Measurements from ENCODE around the gene PSMB1. TPM values are rescaled to one million over a fixed set of nuclear protein-coding genes. Genes with fewer than 3 reads are reported as not detected.

Gene PSMB1
- total RNA-seq, 1 experiment from 2014 or later: 215 TPM

GRCh38 chr6:170524172-170524502, 29.0 kb downstream of the PSMB1 start:
- Mint-ChIP-seq H3K27ac (no peak overlapping the region), H3K4me1 (peaks cover 13% of the 10 kb centered on the region), H3K27me3 (ENCODE audit: low read depth) (no peaks in the 10 kb centered on the region), H3K9me3 (peaks cover 16% of the 10 kb centered on the region), H3K36me3 (peaks cover 6% of the 10 kb centered on the region), H3K4me3 (no peak overlapping the region)
- no peak for ATAC-seq
- ChIA-PET CTCF (interaction anchor here (0.8 to 1.3 kb wide), 2 partner anchors 561 to 693 kb away, joined by 3 read pairs; no protein-coding TSS in a partner anchor), POLR2A (no interaction called here)
- DNase-seq (ENCODE audit: low spot score): no peak
- TF ChIP-seq RORB (CRISPR knock-in tag; IDR thresholded peaks at IDR 0.05) (no peak), TEAD1 (CRISPR knock-in tag; IDR thresholded peaks at IDR 0.05) (no peak), MXD4 (CRISPR knock-in tag; IDR thresholded peaks at IDR 0.05; ENCODE audit: borderline replicate concordance) (no peak), PRDM15 (CRISPR knock-in tag; IDR thresholded peaks at IDR 0.05) (no peak), NFE2L1 (CRISPR knock-in tag; IDR thresholded peaks at IDR 0.05) (no peak), ATF3 (CRISPR knock-in tag; conservative IDR thresholded peaks at IDR 0.05) (no peak)
- TF ChIP-seq, protein P1, sequence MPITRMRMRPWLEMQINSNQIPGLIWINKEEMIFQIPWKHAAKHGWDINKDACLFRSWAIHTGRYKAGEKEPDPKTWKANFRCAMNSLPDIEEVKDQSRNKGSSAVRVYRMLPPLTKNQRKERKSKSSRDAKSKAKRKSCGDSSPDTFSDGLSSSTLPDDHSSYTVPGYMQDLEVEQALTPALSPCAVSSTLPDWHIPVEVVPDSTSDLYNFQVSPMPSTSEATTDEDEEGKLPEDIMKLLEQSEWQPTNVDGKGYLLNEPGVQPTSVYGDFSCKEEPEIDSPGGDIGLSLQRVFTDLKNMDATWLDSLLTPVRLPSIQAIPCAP (CRISPR knock-in tag; IDR thresholded peaks at IDR 0.05): no peak
- TF ChIP-seq, protein P2, sequence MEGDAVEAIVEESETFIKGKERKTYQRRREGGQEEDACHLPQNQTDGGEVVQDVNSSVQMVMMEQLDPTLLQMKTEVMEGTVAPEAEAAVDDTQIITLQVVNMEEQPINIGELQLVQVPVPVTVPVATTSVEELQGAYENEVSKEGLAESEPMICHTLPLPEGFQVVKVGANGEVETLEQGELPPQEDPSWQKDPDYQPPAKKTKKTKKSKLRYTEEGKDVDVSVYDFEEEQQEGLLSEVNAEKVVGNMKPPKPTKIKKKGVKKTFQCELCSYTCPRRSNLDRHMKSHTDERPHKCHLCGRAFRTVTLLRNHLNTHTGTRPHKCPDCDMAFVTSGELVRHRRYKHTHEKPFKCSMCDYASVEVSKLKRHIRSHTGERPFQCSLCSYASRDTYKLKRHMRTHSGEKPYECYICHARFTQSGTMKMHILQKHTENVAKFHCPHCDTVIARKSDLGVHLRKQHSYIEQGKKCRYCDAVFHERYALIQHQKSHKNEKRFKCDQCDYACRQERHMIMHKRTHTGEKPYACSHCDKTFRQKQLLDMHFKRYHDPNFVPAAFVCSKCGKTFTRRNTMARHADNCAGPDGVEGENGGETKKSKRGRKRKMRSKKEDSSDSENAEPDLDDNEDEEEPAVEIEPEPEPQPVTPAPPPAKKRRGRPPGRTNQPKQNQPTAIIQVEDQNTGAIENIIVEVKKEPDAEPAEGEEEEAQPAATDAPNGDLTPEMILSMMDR (IDR thresholded peaks at IDR 0.05): no peak
- TF ChIP-seq, protein P3, sequence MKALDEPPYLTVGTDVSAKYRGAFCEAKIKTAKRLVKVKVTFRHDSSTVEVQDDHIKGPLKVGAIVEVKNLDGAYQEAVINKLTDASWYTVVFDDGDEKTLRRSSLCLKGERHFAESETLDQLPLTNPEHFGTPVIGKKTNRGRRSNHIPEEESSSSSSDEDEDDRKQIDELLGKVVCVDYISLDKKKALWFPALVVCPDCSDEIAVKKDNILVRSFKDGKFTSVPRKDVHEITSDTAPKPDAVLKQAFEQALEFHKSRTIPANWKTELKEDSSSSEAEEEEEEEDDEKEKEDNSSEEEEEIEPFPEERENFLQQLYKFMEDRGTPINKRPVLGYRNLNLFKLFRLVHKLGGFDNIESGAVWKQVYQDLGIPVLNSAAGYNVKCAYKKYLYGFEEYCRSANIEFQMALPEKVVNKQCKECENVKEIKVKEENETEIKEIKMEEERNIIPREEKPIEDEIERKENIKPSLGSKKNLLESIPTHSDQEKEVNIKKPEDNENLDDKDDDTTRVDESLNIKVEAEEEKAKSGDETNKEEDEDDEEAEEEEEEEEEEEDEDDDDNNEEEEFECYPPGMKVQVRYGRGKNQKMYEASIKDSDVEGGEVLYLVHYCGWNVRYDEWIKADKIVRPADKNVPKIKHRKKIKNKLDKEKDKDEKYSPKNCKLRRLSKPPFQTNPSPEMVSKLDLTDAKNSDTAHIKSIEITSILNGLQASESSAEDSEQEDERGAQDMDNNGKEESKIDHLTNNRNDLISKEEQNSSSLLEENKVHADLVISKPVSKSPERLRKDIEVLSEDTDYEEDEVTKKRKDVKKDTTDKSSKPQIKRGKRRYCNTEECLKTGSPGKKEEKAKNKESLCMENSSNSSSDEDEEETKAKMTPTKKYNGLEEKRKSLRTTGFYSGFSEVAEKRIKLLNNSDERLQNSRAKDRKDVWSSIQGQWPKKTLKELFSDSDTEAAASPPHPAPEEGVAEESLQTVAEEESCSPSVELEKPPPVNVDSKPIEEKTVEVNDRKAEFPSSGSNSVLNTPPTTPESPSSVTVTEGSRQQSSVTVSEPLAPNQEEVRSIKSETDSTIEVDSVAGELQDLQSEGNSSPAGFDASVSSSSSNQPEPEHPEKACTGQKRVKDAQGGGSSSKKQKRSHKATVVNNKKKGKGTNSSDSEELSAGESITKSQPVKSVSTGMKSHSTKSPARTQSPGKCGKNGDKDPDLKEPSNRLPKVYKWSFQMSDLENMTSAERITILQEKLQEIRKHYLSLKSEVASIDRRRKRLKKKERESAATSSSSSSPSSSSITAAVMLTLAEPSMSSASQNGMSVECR (CRISPR knock-in tag; IDR thresholded peaks at IDR 0.05; ENCODE audit: borderline replicate concordance): no peak

DNA sequence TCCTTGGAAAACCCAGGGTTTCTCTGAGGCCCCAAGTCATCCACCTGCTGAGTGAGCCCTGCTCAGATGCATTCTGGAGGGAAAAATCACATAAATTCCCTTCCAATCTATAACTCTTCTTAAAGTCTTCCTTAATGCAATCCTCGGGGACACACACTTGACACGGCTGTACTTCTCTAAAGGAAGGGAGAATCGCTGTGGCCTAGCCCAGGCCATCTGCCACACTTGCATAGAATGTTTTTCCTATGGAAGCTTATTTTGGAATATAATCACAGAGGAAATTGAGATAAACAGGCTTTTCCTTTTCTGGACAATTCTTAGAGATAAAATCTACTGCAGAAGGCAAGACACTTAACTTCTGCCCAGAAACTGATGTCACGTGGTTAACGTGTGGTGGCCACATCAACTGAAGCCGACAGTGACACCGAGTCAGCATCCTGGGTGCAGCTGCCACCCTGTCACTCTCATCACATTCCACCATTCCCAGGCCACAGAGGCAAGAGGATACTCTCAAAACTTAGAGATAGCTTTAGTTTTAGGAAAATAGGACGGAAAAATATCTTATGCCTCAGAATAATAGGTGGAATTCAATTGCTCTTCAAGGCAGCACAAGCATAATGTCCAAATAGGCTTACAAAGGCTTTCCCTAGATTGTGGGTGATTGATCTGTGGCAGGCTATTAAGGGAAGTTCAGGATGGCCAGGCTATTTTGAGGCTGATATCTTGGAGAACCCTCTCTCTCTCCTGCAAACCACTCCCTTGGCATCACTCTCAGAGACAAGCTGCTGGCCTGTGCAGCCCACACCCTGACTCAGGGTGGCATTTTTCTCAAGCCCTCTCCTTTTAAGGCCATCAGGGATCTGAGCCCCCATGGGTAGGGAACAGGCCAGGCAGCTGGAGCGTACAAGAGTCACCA, 29.6 kb downstream of the PSMB1 start:
- ATAC-seq: no peak
- no peak for DNase-seq (ENCODE audit: low spot score)
- H3K36me3 Mint-ChIP-seq: peaks cover 4% of the 10 kb centered on the region
- H3K27ac Mint-ChIP-seq: no peak overlapping the region
- POLR2A ChIA-PET: no interaction called here
- no peaks in the 10 kb centered on the region for H3K27me3 Mint-ChIP-seq (ENCODE audit: low read depth)
- H3K4me3 Mint-ChIP-seq: no peak overlapping the region
- CTCF ChIA-PET: interaction anchor here (0.7 to 1.3 kb wide), 4 partner anchors 12 to 692 kb away, joined by 3 read pairs; no protein-coding TSS in a partner anchor
- peaks cover 13% of the 10 kb centered on the region for H3K4me1 Mint-ChIP-seq
- peaks cover 15% of the 10 kb centered on the region for H3K9me3 Mint-ChIP-seq
- no peak for TF ChIP-seq ATF3 (CRISPR knock-in tag; conservative IDR thresholded peaks at IDR 0.05)
- TF ChIP-seq, protein P4, sequence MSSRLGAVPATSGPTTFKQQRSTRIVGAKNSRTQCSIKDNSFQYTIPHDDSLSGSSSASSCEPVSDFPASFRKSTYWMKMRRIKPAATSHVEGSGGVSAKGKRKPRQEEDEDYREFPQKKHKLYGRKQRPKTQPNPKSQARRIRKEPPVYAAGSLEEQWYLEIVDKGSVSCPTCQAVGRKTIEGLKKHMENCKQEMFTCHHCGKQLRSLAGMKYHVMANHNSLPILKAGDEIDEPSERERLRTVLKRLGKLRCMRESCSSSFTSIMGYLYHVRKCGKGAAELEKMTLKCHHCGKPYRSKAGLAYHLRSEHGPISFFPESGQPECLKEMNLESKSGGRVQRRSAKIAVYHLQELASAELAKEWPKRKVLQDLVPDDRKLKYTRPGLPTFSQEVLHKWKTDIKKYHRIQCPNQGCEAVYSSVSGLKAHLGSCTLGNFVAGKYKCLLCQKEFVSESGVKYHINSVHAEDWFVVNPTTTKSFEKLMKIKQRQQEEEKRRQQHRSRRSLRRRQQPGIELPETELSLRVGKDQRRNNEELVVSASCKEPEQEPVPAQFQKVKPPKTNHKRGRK (CRISPR knock-in tag; IDR thresholded peaks at IDR 0.05; ENCODE audit: borderline replicate concordance): no peak
- no peak for TF ChIP-seq EMX1 (CRISPR knock-in tag; IDR thresholded peaks at IDR 0.05)
- no peak for TF ChIP-seq RELA (CRISPR knock-in tag; IDR thresholded peaks at IDR 0.05; ENCODE audit: borderline replicate concordance)
- TF ChIP-seq, protein P5, sequence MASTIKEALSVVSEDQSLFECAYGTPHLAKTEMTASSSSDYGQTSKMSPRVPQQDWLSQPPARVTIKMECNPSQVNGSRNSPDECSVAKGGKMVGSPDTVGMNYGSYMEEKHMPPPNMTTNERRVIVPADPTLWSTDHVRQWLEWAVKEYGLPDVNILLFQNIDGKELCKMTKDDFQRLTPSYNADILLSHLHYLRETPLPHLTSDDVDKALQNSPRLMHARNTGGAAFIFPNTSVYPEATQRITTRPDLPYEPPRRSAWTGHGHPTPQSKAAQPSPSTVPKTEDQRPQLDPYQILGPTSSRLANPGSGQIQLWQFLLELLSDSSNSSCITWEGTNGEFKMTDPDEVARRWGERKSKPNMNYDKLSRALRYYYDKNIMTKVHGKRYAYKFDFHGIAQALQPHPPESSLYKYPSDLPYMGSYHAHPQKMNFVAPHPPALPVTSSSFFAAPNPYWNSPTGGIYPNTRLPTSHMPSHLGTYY (CRISPR knock-in tag; IDR thresholded peaks at IDR 0.05): no peak
- TF ChIP-seq, protein P6, sequence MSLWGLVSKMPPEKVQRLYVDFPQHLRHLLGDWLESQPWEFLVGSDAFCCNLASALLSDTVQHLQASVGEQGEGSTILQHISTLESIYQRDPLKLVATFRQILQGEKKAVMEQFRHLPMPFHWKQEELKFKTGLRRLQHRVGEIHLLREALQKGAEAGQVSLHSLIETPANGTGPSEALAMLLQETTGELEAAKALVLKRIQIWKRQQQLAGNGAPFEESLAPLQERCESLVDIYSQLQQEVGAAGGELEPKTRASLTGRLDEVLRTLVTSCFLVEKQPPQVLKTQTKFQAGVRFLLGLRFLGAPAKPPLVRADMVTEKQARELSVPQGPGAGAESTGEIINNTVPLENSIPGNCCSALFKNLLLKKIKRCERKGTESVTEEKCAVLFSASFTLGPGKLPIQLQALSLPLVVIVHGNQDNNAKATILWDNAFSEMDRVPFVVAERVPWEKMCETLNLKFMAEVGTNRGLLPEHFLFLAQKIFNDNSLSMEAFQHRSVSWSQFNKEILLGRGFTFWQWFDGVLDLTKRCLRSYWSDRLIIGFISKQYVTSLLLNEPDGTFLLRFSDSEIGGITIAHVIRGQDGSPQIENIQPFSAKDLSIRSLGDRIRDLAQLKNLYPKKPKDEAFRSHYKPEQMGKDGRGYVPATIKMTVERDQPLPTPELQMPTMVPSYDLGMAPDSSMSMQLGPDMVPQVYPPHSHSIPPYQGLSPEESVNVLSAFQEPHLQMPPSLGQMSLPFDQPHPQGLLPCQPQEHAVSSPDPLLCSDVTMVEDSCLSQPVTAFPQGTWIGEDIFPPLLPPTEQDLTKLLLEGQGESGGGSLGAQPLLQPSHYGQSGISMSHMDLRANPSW (CRISPR knock-in tag; conservative IDR thresholded peaks at IDR 0.05; ENCODE audit: low read depth): no peak
